GM12878 (cell line): ENCODE measurements around the gene OR2H2. TPM values are rescaled to one million over a fixed set of nuclear protein-coding genes. Genes with fewer than 3 reads are reported as not detected.

Source experiments
- ATAC-seq: fragments of 200-7000 bp; cut with Tn5 transposase; 3 replicates; pipeline ENCODE4 v1.9.1; 2020; ENCODE audit warnings: mild to moderate bottlenecking, moderate library complexity
- BruUV-seq: library from RNA; stranded (reverse); fragments of 400-500 nt; replicated peaks from 2 replicates; lab custom pipeline; 2021; lab: Mats Ljungman, UMichigan
- CTCF ChIA-PET: fragments of 300-600 bp; sonication (Branson Sonifier 250); formaldehyde crosslinking; extraction: SDS; loops from one replicate; lab custom pipeline; 2021; ENCODE audit warnings: inconsistent platforms; lab: Yijun Ruan, JAX
- POLR2A ChIA-PET: fragments of 350-600 bp; formaldehyde crosslinking; extraction: SDS; loops from one replicate; lab custom pipeline; 2021; ENCODE audit warnings: inconsistent platforms; lab: Charles Lee
- RAD21 ChIA-PET: fragments of 300-600 bp; sonication (Branson Sonifier 250); formaldehyde crosslinking; loops from one replicate; lab custom pipeline; 2023; ENCODE audit warnings: antibody characterized with exemption; ENCODE audit not compliant: unreplicated experiment; lab: Charles Lee
- SMC1A ChIA-PET: fragments of 300-600 bp; sonication (Branson Sonifier 250); formaldehyde crosslinking; loops from one replicate; lab custom pipeline; 2023; ENCODE audit not compliant: unreplicated experiment, uncharacterized antibody; lab: Charles Lee
- DNase-seq: peaks from one replicate; pipeline ENCODE4 v3.0.0-alpha.2; 2011; ENCODE audit warnings: low read depth, low spot score
- FAIRE-seq: peaks from 3 replicates; lab custom pipeline; 2011; peaks lifted over from hg19 to GRCh38; lab: Jason Lieb, UNC
- H2AFZ ChIP-seq: 2 replicates; pipeline ENCODE4 v1.6.0; 2011; ENCODE audit warnings: low read depth, low read length, control low read depth; ENCODE audit not compliant: control insufficient read depth
- H3K27ac ChIP-seq: 2 replicates; pipeline ENCODE4 v1.5.1; 2011; ENCODE audit warnings: control low read depth; ENCODE audit not compliant: control insufficient read depth, insufficient read depth
- H3K27me3 ChIP-seq, 2 experiments: replicated peaks in 1 of 2; 2 replicates each; pipeline versions ENCODE4 v1.6.0 to v1.6.1; 2011; ENCODE audit warnings: low read length in 1 of 2; ENCODE audit not compliant: control insufficient read depth in 2 of 2, insufficient read depth in 2 of 2
- H3K36me3 ChIP-seq, 2 experiments: 2 replicates each; pipeline ENCODE4 v1.5.1; 2011; ENCODE audit warnings: low read length in 1 of 2; ENCODE audit not compliant: control insufficient read depth in 2 of 2, insufficient read depth in 2 of 2
- H3K4me1 ChIP-seq: 2 replicates; pipeline ENCODE4 v1.6.1; 2011; ENCODE audit warnings: mild to moderate bottlenecking, low read length, moderate library complexity, mixed read lengths; ENCODE audit not compliant: control insufficient read depth, insufficient read depth
- H3K4me2 ChIP-seq: 2 replicates; pipeline ENCODE4 v1.6.0; 2011; ENCODE audit warnings: control low read depth; ENCODE audit not compliant: control insufficient read depth, insufficient read depth
- H3K4me3 ChIP-seq: fragments of 200-600 bp; sonication (generic); 2 replicates; pipeline ENCODE4 v1.5.1; 2016
- H3K79me2 ChIP-seq: 2 replicates; pipeline ENCODE4 v1.6.0; 2011; ENCODE audit warnings: low read length; ENCODE audit not compliant: control insufficient read depth, insufficient read depth
- H3K9ac ChIP-seq: 2 replicates; pipeline ENCODE4 v1.8.0; 2011; ENCODE audit warnings: low read length, control low read depth, mixed read lengths; ENCODE audit not compliant: control insufficient read depth, insufficient read depth
- H3K9me3 ChIP-seq: replicated peaks from 3 replicates; pipeline ENCODE4 v1.5.1; 2011; ENCODE audit warnings: mild to moderate bottlenecking, low read length; ENCODE audit not compliant: control insufficient read depth, insufficient read depth
- H4K20me1 ChIP-seq: 2 replicates; pipeline ENCODE4 v1.6.0; 2011; ENCODE audit not compliant: control insufficient read depth, insufficient read depth
- EED ChIP-seq: sonication (generic); IDR thresholded peaks from 2 replicates; pipeline ENCODE4 v1.6.1; 2016; ENCODE audit warnings: antibody characterized with exemption, low read depth
- IKZF1 ChIP-seq: fragments of 450-650 bp; conservative IDR thresholded peaks from 2 replicates; pipeline ENCODE4 v1.6.1; 2017; ENCODE audit warnings: antibody characterized with exemption, mild to moderate bottlenecking
- IKZF2 ChIP-seq, 2 experiments: fragments of 450-650 bp; IDR thresholded peaks; 2 replicates each; pipeline ENCODE4 v1.6.1; 2017; ENCODE audit warnings: mild to moderate bottlenecking in 2 of 2, moderate library complexity in 2 of 2
- IRF3 ChIP-seq: fragments of 450-650 bp; IDR thresholded peaks from 2 replicates; pipeline ENCODE4 v1.6.1; 2014; ENCODE audit warnings: mild to moderate bottlenecking
- MTA3 ChIP-seq: IDR thresholded peaks from 2 replicates; pipeline ENCODE4 v1.6.1; 2012; ENCODE audit warnings: low read length, inconsistent platforms, borderline replicate concordance
- POLR2A ChIP-seq: IDR thresholded peaks from 2 replicates; pipeline ENCODE4 v1.6.1; 2011; ENCODE audit warnings: low read depth, mild to moderate bottlenecking, low read length
- POLR2AphosphoS5 ChIP-seq: IDR thresholded peaks from 2 replicates; pipeline ENCODE4 v1.6.1; 2011; ENCODE audit warnings: mild to moderate bottlenecking, low read length, inconsistent platforms
- POU2F2 ChIP-seq: IDR thresholded peaks from 3 replicates; pipeline ENCODE4 v1.6.1; 2011; ENCODE audit warnings: low read depth, mild to moderate bottlenecking, low read length, borderline replicate concordance
- RELA ChIP-seq: fragments of 450-650 bp; IDR thresholded peaks from 2 replicates; pipeline ENCODE4 v1.8.0; 2014; ENCODE audit warnings: borderline replicate concordance; ENCODE audit not compliant: partially characterized antibody
- RELB ChIP-seq: fragments of 450-650 bp; IDR thresholded peaks from 2 replicates; pipeline ENCODE4 v1.6.1; 2017; ENCODE audit warnings: low read depth, mild to moderate bottlenecking, moderate library complexity
- SMAD5 ChIP-seq: IDR thresholded peaks from 2 replicates; pipeline ENCODE4 v1.6.1; 2016; ENCODE audit warnings: antibody characterized with exemption, low read depth
- ZNF274 ChIP-seq: IDR thresholded peaks from one replicate; pipeline ENCODE4 v1.8.0; 2011; ENCODE audit not compliant: insufficient read length, insufficient read depth
- WGBS: methylation state at CpG from one replicate; pipeline ENCODE4 v1.1.6; 2016; ENCODE audit warnings: low lambda C conversion rate; ENCODE audit not compliant: insufficient replicate concordance, insufficient coverage; ENCODE audit errors: missing lambda C conversion rate; 5-methylcytosine and 5-hydroxymethylcytosine counted together
- in situ Hi-C: fragments of 300-500 bp; cut with MboI; formaldehyde crosslinking; loops from 9 replicates; pipeline ENCODE4 v1.14.3; 2018; ENCODE audit warnings: mixed read lengths
- intact Hi-C: fragments of 100-400 bp; cut with micrococcal nuclease; formaldehyde crosslinking; loops from one replicate; pipeline ENCODE4 v1.14.2; 2022; ENCODE audit not compliant: unreplicated experiment
- polyA plus RNA-seq, 11 experiments: library from polyadenylated mRNA; depleted of rRNA in 4 of 11; unstranded in 6 of 11; stranded (reverse) in 5 of 11; fragments of >200 nt; fragmentation: Nextera tagmentation in 4 of 11; fragmentation: Illumina TruSeq in 1 of 11; extraction: Ambion mirVana in 4 of 11; extraction: Trizol in 1 of 11; gene quantifications; 1 replicate in 1 of 11; 2 replicates in 10 of 11; pipeline versions ENCODE4 v1.2.1 to v1.2.3, GENCODE V29; 2011 to 2016; ENCODE audit warnings: inconsistent platforms in 2 of 11, missing spikeins in 2 of 11, low read depth in 1 of 11
- total RNA-seq, 4 experiments: library from RNA; depleted of rRNA in 3 of 4; stranded (reverse); fragments of >200 nt in 3 of 4; fragmentation: Illumina TruSeq in 1 of 4; extraction: Trizol in 1 of 4; gene quantifications; 2 replicates each; pipeline versions ENCODE4 v1.2.1 to v1.2.3, GENCODE V29; 2013 to 2021

OR2H2 gene
- total and polyA plus RNA-seq, 10 of the 15 experiments (the other 5 are each of a cell fraction or from before 2014, with no cell fraction given): not detected

- peak within 1 kb of the TSS; percentile 39 for H2AFZ ChIP-seq
- 0 out of 2 replicates have a peak, but pooled peaks cover 2% of the 10 kb centered on the region for H3K4me1 ChIP-seq
- SMC1A ChIA-PET: interaction anchor here (1.1 kb wide), 1 partner anchor 10 kb away, joined by 3 read pairs; a partner anchor contains a TSS
- BruUV-seq: no TSS peak
- H3K79me2 ChIP-seq: no peaks in the 10 kb centered on the region
- ATAC-seq (peak; percentile 67), FAIRE-seq (no peak), DNase-seq (peak; percentile 17)
- H3K4me3 ChIP-seq: peak within 1 kb of the TSS; percentile 32; the same call in 1 of the 2 replicates
- peak within 1 kb of the TSS; percentile 51 for H3K4me2 ChIP-seq
- no peaks in the 10 kb centered on the region for H4K20me1 ChIP-seq
- TF ChIP-seq POLR2A (0 out of 2 replicates have a peak, but pooled peaks have one; percentile 23), RELA (peak; percentile 45), ZNF274 (no peak), MTA3 (no peak), IRF3 (0 out of 2 replicates have a peak, but pooled peaks have one; percentile 9), POLR2AphosphoS5 (peak; percentile 86), IKZF1 (peak; percentile 66), RELB (peak; percentile 56; the same call in 1 of the 2 replicates), SMAD5 (no peak), POU2F2 (peak; percentile 33; the same call in 1 of the 3 replicates), EED (0 out of 2 replicates have a peak, but pooled peaks have one; percentile 40), IKZF2 (IDR thresholded peaks at IDR 0.05) (peak in 1 of 2 experiments; percentile 32; a peak in 1 of 4 replicates)
- peak within 1 kb of the TSS; percentile 1 for H3K9ac ChIP-seq
- intact Hi-C loops (no loop called here), in situ Hi-C loops (no loop called here)
- peak within 1 kb of the TSS; percentile 13; the same call in 1 of the 2 replicates for H3K27ac ChIP-seq
- no peaks in the 10 kb centered on the region for H3K27me3 ChIP-seq
- no peaks in the 10 kb centered on the region for H3K36me3 ChIP-seq
- RAD21 ChIA-PET: interaction anchor here (0.6 kb wide), 1 partner anchor 10 kb away, joined by 3 read pairs; a partner anchor contains a TSS
- POLR2A ChIA-PET: no interaction called here
- 37% methylated on average over 6 of the region's 6 CpGs for WGBS
- CTCF ChIA-PET: interaction anchor here (0.6 to 1.4 kb wide), 8 partner anchors 11 to 610 kb away, joined by 3 to 4 read pairs (median 3); partner anchors contain the start of gene OR2H2
- H3K9me3 ChIP-seq: no peaks in the 10 kb centered on the region
Measured at GRCh38 chr6:29559524-29560287, 25.2 kb upstream of the OR2H2 start, which contains the start of gene UBD. UBD (minus strand) TSS chr6:29559732; CDS start chr6:29559701, 31 bp downstream.
